Myocyte (in vitro differentiated cells): ENCODE measurements around the gene CORT. TPM values are rescaled to one million over a fixed set of nuclear protein-coding genes. Genes with fewer than 3 reads are reported as not detected.
A peak's percentile ranks its signal among the peaks of the same experiment; 100 is the strongest.
"Not testable (repeated sequence)": the region's sequence is repeated elsewhere in the genome, so short reads cannot be mapped to it uniquely, and the experiment has no call there.

Source experiments
- DNase-seq: peaks from one replicate; pipeline ENCODE4 v3.0.0-alpha.2; 2012; ENCODE audit warnings: low read depth
- polyA plus RNA-seq: library from polyadenylated mRNA; unstranded; fragments of >200 nt; gene quantifications from one replicate; pipeline ENCODE4 v1.2.1, GENCODE V29; 2012; ENCODE audit warnings: missing spikeins
- total RNA-seq: library from RNA; depleted of rRNA; stranded (reverse); fragments of >200 nt; gene quantifications from 2 replicates; pipeline ENCODE4 v1.2.3, GENCODE V29; 2014

Gene CORT, protein sequence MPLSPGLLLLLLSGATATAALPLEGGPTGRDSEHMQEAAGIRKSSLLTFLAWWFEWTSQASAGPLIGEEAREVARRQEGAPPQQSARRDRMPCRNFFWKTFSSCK
- not detected in 2 replicates for total RNA-seq
- polyA plus RNA-seq: 0.90 TPM

DNA sequence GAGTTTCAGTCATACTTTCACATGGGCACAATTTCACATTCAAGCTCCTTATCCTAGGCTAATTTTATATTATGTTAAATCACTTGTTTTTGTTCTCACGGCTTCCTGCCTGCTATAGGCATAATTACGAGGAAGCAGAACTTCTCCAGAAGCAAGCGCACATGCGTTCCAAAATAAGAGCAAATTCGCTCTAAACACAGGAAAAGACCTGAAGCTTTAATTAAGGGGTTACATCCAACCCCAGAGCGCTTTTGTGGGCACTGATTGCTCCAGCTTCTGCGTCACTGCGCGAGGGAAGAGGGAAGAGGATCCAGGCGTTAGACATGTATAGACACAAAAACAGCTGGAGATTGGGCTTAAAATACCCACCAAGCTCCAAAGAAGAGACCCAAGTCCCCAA, at the start of gene CORT:
Gene CORT, plus strand, starts transcription at position 281 of the 400 bp plus-strand sequence. CDS start 193 bp downstream, outside the sequence.
- DNase-seq: no peak

DNA sequence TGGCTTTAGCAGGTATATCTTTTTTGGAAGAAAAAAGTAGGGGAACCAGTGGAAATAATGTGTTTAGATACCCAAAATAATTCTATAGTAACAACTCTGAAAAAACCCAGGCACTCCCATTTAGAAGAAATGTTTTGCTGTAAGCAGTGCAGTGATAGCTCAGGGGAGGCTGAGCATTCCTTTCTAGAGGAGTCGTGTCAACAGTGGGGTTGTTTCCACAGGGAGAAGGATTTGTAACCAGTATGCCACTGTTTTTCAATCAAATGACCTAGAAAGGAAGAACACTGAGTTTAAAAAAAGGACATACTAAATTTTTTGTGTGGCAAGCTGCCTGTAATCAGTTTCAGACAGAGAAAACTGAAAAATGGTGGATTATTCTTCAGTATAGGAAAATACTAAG, 48.5 kb upstream of the CORT start:
- peak; percentile 38 for DNase-seq

DNA sequence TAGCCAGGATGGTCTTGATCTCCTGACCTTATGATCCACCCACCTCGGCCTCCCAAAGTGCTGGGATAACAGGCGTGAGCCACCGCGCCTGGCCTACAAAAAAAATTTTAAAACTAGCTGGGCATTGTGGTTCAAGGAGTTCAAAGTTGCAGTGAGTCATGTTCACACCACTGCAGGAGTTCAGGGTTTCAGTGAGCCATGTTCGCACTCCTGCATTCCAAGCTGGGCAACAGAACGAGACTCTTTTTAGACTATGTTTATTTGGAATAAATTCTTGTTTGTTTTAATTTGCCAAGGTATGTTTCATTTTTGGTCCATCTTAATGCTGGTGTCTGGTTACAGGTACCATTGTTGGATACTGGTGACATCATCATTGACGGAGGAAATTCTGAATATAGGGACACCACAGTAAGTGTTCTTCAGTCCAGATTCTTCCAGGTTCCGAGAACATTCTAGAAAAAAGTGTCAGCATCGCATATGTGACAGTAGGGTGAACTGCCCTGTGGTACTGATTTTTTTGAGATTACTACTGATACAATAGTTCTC, 47.0 kb upstream of the CORT start:
- DNase-seq: peak; percentile 35

DNA sequence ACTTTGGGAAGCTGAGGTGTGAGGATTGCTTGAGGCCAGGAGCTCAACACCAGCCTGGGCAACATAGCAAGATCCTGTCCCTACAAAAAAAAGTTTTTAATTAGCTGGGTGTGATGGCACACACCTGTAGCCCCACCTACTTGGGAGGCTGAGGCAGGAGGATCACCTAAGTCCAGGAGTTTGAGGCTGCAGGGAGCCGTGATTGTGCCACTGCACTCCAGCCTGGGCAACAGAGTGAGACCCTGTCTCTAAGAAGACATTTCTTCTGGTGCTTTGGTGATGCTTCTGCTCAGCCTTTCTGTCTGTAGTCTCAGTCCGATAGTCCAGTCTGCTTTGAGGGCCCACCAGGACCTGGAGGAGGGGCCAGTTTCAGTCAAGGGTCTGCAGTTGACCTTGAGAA, 42.6 kb upstream of the CORT start:
- DNase-seq: no peak

DNA sequence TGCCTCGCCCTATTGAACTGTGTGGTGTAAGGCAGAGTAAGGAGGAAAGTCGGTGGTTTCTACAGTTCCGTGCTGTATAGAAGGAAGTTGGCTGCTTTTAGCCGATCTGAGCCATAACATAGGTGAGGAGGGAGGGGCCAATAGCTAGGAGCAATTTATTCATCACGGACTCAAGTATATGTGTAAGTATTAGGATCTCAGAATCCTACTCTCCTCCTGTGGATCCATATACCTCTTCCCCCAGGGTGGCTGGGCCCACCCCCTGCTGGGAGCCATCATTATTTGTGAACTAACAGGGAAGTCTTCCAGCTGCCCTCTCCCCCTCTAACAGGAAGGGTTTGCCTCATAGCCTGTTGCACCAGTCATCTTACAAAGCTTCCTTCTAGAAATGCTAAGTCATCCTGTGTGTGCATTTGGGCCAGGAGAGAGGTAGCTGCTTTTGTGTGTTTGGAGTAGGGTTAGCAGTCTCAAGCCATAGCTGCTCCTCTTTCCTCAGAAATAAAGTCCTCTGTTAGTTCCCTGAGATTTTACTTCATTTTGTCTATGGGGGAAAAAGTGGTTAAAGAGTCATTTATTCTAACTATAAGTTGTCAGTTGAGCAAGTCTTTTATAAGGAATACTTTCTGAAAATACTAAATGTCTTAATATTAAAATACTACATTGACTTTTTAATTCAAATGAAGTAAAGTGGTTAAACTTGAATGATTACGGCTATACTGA, 34.5 kb upstream of the CORT start:
- peak; percentile 22 for DNase-seq

DNA sequence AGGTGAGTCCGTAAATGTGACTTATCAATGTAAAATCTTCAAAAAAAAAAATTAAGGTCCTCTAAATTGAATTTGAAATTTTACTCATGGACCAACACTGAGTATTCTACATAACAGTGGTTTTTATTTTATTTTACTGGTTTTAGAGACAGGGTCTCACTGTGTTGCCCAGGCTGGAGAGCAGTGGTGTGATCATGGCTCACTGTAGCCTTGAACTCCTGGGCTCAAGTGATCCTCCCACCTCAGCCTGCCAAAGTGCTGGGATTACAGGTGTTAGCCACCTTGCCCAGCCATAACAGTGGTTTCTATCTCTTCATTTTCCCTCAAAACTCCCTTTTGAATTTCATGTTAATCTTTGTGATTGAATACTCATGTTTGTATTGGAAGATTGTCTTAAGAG, 33.9 kb upstream of the CORT start:
- not testable (repeated sequence) for DNase-seq

DNA sequence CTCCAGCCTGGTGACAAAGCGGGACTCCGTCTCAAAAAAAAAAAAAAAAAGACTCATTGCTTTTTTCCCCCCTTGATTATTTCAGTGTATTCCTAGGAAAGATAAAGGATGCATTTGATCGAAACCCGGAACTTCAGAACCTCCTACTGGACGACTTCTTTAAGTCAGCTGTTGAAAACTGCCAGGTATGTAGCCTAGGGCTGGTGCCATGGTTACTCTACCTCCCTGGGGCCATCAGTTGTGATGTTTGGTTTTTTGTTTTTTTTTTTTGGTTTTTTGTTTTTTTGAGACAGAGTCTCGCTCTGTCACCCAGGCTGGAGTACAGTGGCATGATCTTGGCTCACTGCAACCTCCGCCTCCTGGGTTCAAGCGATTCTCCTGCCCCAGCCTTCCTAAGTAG, 31.1 kb upstream of the CORT start:
- DNase-seq: not testable (repeated sequence)

DNA sequence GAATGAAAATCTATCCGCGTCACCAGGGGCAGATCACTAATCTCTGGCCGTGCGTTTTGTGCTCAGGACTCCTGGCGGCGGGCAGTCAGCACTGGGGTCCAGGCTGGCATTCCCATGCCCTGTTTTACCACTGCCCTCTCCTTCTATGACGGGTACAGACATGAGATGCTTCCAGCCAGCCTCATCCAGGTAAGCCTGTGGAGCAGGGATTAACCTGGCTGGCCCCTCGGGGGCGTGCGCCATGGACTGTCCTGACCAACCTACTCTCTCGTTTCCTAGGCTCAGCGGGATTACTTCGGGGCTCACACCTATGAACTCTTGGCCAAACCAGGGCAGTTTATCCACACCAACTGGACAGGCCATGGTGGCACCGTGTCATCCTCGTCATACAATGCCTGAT, 30.5 kb upstream of the CORT start:
- no peak for DNase-seq

DNA sequence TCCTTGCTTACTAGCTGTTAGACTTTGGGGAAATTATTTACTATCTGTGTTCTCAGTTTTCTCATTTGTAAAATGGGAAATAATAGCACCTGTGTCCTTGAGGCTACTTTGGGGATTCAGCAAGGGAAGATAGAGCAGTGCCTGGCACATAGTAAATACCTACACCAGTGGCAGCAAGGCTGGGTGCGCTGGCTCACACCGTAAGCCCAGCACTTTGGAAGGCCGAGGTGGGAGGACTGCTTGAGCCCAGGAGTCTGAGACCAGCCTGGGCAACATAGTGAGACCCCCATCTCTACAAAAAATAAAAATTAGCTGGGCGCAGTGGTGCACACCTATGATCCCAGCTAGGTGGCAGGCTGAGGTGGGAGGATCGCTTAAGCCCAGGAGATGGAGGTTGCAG, 28.2 kb upstream of the CORT start:
- DNase-seq: no peak

DNA sequence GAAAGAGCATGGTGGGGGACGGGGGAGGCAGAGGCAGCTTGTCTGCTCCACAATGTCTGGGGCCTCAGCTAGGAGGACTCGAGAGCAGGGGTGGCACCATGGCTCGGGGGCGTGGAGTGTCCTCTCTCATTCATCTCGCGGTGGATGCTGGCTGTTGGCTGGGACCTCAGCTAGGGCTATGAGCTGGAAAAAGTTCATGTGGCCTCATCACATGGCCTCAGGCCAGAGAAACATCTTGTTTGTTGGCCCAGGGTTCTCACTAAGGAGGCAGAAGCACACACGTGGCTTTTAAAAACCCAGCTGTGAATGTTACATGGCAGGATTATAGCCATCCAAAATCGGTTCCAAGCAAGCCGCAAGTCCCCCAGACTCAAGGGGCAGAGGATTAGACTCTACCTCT, 25.8 kb upstream of the CORT start:
- peak; percentile 37 for DNase-seq

DNA sequence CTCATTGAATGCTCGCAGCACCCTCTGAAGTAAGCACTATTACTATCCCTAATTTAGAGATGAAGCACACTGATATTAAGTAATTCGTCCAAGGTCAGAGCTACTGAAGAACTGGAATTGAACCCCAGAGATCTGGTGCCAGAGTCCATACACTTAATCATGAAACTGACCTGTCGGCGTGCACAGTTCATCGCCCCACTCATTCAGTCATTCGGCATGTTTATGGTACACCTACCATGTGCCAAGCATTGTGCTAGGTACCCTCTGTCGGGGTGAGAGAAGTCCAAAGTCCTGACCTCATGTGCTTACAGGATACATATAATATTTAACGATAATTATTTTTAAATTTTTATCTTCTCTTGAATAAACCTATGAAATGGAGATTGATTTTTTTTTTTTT, 25.2 kb upstream of the CORT start:
- no peak for DNase-seq

DNA sequence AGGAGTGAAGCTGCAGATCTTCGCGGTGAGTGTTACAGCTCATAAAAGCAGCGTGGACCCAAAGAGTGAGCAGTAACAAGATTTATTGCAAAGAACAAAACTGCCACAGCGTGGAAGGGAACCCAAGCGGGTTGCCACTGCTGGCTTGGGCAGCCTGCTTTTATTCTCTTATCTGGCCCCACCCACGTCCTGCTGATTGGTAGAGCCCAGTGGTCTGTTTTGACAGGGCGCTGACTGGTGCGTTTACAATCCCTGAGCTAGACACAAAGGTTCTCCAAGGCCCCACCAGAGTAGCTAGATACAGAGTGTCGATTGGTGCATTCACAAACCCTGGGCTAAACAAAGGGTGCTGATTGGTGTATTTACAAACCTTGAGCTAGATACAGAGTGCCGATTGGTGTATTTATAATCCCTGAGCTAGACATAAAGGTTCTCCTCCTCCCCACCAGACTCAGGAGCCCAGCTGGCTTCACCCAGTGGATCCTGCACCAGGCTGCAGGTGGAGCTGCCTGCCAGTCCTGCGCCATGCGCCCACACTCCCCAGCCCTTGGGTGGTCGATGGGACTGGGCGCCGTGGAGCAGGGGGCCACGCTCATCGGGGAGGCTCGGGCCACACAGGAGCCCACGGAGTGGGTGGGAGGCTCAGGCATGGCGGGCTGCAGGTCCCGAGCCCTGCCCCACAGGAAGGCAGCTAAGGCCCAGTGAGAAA, 23.9 kb upstream of the CORT start:
- not testable (repeated sequence) for DNase-seq

DNA sequence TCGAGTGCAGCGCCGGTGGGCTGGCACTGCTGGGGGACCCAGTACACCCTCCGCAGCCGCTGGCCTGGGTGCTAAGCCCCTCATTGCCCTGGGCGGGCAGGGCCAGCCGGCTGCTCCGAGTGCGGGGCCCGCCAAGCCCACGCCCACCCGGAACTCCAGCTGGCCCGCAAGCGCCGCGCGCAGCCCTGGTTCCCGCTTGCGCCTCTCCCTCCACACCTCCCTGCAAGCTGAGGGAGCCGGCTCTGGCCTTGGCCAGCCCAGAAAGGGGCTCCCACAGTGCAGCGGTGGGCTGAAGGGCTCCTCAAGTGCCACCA, 23.3 kb upstream of the CORT start:
- not testable (repeated sequence) for DNase-seq

DNA sequence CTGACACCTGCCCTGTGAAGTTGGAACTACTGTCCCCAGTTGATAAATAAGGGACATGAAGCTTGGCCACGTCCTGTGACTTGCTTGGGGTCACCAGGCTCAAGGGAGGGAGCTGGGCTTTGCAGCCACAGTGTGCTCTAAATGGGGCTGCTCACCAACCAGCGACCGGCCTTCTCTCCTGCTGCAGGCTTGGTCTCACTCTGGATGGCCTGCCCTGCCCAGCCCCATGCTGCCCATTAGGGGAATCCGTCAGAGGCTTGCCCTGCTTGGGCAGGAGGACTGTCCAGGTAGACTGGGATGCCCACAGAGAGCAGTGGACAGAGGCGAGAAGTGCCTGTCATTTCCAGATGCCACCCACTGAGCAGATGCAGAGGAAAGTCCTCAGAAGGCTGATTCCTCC, 20.8 kb upstream of the CORT start:
- DNase-seq: no peak

DNA sequence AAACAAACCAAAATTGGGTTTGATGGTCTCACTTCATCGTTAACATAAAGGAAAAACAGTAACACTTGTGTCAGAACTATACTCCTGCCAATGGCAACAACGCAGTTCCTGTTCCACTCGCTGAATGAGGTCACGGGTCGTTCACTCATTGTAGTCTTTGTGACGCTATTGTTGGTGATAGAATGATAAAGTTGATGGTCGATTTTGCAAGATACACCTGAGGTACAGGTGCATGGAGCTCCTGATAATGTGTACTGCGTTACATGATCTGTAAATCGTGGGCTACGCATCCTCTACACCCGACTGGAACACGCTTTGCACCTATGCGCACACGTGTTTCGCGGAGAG, 20.0 kb upstream of the CORT start:
- no peak for DNase-seq

DNA sequence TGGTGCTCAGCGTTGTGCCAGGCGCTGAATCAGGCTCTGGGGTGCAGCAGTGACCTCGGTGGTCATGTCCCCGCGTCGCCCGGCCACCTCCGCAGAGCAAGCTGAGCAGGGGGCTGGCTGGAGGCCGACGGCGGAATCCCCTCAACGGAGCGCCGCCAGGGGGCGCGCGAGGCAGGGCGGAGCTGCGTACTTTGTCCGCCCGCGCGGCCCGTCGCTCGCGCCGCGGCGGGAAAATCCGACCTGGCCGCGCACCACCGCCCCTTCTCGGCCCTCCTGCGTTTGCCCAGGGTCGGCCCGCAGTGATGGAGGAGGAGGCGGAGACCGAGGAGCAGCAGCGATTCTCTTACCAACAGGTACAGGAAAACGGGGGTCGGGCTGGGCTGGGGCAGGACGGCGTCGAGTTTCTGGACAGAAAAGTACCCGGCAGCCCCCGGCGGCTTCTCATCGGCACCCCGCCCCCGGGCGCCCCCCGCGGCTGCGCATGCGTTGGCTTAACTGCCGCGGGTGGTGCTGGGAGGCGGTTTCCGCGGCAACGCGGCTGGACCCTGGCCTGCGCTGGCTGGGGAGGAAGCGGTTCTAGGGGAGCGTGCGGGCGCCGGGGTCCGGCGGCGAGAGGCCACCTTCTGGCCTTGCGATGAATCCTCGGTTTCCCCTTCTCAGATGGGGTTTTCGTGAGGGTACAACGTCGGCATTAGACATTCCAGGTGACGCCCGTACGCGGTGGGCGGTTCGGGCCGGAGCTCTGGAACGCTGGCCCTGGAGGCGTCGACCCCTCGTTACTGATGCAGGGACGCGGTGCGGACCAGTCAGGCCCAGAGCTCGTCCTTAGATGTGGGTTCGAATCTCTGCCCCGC, 19.4 kb upstream of the CORT start, which contains the start of gene CENPS:
Gene CENPS, plus strand, starts transcription at position 218 of the 854 bp plus-strand sequence. Its CDS starts 85 bp downstream, at position 303.
- DNase-seq: peak; percentile 93

DNA sequence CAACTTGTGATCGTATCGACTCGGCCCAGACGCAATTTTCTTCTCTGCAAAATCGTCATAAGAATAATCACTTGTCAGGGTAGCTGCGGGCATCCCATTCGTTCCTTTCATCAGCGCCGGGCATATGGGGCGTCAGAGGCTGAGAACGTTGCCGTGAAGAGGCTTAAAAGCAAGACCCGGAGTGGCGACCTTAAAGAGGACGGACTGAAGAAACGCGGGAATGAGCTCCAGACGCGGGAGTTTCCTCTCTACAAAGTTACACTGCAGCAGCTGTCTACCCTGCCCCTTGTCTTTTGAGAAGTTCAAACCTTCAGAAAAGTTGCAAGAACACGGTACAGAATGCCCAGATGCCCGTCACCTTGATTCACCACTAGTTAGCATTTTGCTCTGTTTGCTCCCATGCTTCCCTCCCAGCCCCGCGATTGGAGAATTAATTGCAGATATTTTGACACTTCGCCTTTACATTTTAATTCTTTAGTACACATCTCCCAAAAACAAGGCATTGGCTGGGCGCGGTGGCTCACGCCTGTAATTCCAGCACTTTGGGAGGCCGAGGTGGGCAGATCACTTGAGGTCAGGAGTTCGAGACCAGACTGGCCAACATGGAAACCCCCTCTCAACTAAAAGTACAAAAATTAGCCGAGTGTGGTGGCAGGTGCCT, 18.6 kb upstream of the CORT start:
- no peak for DNase-seq

DNA sequence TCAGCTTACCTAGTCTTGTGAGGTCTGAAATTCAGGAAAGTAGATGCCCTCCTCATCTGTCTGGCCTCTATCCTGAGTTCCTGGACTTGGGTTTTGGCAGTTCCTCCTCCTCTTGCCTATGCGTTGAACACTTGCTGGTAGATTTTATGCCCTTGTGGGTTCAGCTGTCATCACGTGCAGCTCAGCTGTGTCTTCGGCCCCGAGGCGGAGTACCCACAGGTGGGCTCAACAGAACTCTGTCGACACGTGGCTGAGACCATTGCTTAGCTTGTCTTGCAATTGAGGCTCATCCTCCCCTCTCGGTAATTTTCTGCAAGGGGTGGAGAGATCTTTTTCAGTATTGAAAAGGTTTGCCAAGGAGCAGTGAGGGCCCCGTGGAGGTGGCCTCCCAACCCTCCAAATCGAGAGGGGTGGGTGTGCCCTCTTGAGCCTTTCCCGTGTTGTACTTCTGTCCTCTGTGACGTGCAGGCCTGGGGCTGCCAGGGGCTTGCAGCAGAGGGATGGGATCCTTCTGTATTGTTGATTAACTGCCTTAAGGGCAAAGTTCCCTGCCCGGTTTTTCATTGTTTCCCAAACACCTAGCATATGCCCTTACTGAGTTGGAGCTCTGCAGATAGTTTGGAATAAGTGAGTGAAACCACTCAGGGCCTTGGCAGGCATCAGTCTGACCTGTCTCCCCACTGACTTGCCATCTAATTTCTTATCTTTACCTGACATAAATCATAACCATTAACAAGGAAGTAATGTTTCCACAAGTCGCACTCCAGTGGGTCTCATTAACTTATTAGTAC, 16.7 kb upstream of the CORT start:
- no peak for DNase-seq

DNA sequence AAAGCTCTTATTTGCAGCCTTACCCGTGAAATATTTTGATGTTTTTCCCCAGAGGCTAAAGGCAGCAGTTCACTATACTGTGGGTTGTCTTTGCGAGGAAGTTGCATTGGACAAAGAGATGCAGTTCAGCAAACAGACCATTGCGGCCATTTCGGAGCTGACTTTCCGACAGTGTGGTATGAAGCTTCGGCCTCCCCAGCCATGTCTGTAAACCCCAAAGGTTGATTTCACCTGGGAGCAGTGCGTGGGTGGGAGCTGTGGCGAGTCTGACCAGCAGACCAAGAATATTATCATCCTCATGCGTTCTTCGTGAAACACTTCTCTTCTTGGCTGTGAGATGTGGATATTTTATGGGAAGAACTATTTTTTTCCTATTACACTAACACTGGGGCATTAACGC, 16.0 kb upstream of the CORT start:
- no peak for DNase-seq

DNA sequence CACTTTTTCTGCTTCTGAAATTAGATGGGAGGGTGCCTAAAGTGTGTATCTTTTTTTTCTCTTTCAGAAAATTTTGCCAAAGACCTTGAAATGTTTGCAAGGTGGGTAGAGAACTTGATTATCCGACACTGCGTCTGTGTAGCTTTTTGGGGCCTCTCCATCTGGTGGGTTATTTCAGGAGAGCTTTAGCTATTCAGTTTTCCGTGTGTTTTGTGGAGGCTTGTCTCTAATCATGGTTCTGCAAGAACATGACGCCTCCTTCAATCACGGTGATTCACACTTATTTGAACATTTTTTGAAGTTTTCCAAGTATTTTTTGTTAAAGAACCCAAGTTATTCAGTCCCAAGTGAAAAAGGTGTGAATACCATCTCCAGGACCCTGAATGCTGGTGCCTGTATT, 15.2 kb upstream of the CORT start:
- DNase-seq: no peak
